Gastroesophageal sphincter (tissue), 3 donors: ENCODE data around the gene WASF3.

Source experiments
- POLR2A ChIP-seq, 2 donors: fragments of 450-650 bp; IDR thresholded peaks; one replicate each; pipeline ENCODE4 v1.6.1; 2017; ENCODE audit warnings: antibody characterized with exemption in 2 of 2, mild to moderate bottlenecking in 2 of 2, moderate library complexity in 1 of 2
- POLR2AphosphoS5 ChIP-seq: sonication (generic); formaldehyde crosslinking; IDR thresholded peaks from one replicate; pipeline ENCODE4 v1.6.1; 2017; ENCODE audit warnings: antibody characterized with exemption
- TF ChIP-seq, protein P1 (sequence below), 4 experiments: fragments of 200-600 bp in 2 of 4; fragments of 450-650 bp in 2 of 4; sonication (generic) in 1 of 4; IDR thresholded peaks; one replicate each; pipeline ENCODE4 v1.5.1; 2017 to 2019; ENCODE audit warnings: antibody characterized with exemption in 4 of 4, mild to moderate bottlenecking in 2 of 4, moderate library complexity in 2 of 4

DNA sequence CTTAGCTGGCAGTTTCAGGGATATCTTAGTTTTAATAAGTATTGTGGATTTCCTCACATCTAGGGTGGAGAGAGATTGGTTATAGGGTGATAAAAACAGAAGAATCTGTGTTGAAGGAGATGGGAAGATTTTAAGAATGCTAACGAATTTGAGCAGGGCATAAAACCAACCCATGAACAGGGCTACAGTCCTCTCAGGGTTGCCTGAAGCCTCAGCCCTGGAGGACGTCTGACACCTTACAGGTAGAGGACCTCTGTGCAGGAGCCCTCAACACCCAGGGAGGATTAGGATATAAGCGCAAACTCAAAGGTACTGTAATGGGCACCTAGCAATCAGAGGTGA is 461 bp upstream of the WASF3 start:
- TF ChIP-seq, protein P1, sequence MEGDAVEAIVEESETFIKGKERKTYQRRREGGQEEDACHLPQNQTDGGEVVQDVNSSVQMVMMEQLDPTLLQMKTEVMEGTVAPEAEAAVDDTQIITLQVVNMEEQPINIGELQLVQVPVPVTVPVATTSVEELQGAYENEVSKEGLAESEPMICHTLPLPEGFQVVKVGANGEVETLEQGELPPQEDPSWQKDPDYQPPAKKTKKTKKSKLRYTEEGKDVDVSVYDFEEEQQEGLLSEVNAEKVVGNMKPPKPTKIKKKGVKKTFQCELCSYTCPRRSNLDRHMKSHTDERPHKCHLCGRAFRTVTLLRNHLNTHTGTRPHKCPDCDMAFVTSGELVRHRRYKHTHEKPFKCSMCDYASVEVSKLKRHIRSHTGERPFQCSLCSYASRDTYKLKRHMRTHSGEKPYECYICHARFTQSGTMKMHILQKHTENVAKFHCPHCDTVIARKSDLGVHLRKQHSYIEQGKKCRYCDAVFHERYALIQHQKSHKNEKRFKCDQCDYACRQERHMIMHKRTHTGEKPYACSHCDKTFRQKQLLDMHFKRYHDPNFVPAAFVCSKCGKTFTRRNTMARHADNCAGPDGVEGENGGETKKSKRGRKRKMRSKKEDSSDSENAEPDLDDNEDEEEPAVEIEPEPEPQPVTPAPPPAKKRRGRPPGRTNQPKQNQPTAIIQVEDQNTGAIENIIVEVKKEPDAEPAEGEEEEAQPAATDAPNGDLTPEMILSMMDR (IDR thresholded peaks at IDR 0.05), result no peak
- TF ChIP-seq POLR2AphosphoS5, result no peak
- TF ChIP-seq POLR2A (IDR thresholded peaks at IDR 0.05), result no peak
